GM12801 (cell line): ENCODE measurements around the gene B4GALNT4.

Experiments used
- CTCF ChIP-seq: IDR thresholded peaks from one replicate; pipeline ENCODE4 v1.5.1; 2011; ENCODE audit warnings: control low read depth; ENCODE audit not compliant: insufficient read length; ENCODE audit errors: extremely low read depth

B4GALNT4 gene

DNA sequence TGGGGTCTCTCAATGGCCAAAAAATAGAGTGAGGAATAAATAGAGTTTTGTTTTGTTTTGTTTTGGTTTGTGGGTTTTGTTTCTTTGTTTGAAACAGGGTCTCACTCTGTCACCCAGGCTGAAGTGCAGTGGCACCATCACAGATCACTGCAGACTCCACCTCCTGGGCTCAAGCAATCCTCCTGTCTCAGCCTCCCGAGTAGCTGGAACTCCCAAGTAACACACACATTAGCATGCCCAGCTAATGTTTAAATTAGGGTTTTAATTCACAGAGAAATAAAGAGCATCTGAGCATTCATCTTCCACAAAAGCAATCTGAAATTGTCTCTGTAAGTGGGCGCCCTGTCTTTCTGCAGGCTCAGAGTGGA, 39.4 kb upstream of the B4GALNT4 start:
- no peak for TF ChIP-seq CTCF

GRCh38 chr11:330307-330693, 39.0 kb upstream of the B4GALNT4 start:
- TF ChIP-seq CTCF = no peak

GRCh38 chr11:330694-331357, 38.5 kb upstream of the B4GALNT4 start:
- TF ChIP-seq CTCF = no peak

DNA sequence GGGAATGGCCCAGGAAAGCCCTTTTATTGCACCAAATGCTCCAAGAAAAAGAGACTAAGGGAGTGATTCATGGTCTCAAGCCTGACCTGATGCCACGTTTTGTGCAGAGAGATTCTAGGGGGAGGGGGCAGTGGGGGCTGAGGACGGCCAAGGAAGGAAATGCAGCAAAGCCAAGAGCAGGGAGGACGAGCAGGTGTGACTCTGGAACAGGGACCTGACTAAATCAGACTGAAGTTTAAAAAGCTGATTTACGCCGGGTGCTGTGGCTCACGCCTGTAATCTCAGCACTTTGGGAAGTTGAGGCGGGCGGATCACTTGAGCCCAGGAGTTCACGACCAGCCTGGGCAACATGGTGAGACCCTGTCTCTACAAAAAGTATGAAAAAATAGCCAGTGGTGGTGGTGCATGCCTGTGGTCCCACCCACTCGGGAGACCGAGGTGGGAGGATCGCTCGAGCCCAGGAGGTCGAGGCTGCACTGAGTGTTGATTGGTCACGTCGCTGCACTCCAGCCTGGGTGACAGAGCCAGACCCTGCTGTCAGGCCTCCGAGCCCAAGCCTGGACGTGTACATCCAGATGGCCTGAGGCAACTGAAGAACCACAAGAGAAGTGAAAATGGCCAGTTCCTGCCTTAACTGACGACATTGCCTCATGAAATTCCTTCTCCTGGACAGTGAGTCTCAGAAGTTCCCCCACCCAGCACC, 37.8 kb upstream of the B4GALNT4 start:
- TF ChIP-seq CTCF = no peak

GRCh38 chr11:332651-333480, 36.4 kb upstream of the B4GALNT4 start:
- no peak for TF ChIP-seq CTCF

DNA sequence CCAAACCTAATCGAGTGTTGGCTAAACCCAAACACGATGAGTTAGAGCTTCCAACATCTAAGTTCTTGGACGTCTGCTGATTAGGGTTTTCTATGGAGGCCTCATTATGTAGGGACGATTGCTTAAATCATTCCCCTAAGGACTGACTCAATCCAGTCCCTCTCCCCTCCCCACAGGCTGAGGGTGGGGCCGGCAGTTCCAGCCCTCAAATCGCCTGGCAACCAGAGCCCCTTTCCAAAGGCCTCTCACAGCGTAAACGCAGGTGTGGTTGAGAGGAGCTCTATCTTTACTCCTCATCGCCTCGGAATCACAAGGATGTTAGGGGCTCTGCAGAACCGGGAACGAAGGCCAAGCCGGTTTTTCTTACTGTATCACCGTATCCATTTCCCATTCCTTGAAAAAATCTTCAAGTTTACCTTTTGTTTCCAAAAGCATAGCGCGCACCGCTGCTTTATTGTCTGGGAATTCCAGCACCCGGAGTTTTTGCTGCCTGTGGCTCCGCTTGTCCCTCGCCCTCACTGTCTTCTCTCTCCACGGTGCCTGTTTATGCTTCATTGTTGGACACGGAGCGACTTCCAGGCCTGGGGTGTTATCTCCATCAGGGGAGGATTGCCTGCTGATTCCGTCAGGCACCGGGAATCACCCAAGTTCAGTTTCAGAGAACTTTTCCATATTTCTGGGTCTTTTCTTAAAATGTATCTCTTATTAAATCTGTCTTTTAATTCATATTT, 34.9 kb upstream of the B4GALNT4 start:
- TF ChIP-seq CTCF = no peak
